Measurements from ENCODE around the gene PACS2.

DNA sequence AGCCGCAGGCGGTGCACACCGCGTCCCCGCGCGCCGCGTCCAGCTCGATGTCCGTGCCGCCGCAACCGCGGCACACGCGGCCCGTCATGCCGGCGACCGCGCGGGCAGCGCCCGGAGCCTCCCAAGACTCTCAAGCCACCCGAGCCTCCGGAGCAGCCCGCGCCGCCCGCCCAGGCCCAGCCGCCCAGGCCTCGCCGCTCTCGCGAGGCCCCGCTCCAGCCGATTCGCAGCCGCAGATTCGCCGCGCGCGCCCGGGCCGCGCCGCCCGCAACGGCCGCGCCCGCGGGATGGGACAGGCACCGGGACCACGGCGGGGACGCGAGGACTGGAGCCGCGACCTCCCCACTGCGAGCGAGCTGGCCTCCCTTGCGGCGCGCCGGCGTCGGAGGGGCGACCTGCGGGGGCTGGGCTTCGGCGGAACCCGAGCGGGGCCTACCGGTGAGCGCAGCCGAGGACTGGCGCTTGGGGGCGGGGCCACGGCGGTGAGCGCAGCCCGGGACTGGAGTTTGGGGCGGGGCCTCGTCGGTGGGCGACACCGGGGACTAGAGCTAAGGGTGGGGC is 13.9 kb upstream of the PACS2 start, which contains the start of gene BRF1:
- TF ChIP-seq, protein P1, sequence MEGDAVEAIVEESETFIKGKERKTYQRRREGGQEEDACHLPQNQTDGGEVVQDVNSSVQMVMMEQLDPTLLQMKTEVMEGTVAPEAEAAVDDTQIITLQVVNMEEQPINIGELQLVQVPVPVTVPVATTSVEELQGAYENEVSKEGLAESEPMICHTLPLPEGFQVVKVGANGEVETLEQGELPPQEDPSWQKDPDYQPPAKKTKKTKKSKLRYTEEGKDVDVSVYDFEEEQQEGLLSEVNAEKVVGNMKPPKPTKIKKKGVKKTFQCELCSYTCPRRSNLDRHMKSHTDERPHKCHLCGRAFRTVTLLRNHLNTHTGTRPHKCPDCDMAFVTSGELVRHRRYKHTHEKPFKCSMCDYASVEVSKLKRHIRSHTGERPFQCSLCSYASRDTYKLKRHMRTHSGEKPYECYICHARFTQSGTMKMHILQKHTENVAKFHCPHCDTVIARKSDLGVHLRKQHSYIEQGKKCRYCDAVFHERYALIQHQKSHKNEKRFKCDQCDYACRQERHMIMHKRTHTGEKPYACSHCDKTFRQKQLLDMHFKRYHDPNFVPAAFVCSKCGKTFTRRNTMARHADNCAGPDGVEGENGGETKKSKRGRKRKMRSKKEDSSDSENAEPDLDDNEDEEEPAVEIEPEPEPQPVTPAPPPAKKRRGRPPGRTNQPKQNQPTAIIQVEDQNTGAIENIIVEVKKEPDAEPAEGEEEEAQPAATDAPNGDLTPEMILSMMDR (IDR thresholded peaks at IDR 0.05; ENCODE audit: poor library complexity), result no peak
- no peak for TF ChIP-seq EZH2 (IDR thresholded peaks at IDR 0.05; ENCODE audit: borderline replicate concordance)
